ENCODE measurements around the gene EIF4G3. TPM values are rescaled to one million over a fixed set of nuclear protein-coding genes. Genes with fewer than 3 reads are reported as not detected.

The EIF4G3 gene
- total and polyA plus RNA-seq, 9 of the 15 experiments (the other 6 are each of a cell fraction or from before 2014, with no cell fraction given) = 6.7 to 40.5 (median 32.1) TPM

DNA sequence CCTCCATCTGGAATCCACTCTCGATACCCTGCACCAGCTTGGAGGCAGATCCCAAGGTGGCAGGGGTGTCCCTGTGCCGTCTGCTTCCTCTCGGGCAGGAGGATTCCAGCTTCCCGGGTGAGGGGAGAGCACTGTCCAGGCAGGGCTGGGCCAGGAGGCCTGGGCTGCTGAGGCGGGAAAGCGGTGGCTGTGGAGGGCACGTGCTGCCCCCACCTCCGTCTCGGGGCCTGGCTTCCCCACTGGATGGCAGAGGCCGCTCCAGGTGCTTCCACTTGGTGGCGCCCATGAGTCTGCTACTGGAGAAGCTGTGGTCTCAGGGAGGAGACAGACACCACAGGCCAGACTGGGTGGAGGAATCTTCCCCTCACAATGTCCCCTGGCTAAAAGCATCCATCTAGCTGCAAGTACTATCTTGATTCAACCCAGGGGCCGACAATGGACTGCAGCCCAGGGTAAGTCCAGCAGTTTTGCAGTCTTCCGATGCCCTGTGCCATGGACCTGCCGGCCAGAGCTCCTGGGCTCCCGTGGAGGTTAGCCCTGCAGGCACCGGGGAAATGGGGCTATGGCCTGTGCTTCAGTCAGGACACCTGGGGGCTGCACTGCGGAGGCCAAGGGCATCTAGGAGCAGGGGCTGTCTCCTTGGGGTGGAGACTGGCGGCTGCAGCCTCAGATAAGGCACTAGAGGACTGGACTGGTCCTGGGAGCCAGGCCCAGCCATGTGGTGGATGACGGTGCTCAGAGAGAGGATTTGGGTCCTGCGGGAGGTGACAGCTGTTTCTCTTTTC, 41.3 kb upstream of the EIF4G3 start (continued):
- TF ChIP-seq ZNF407 (IDR thresholded peaks at IDR 0.05; ENCODE audit: low read depth) (no peak), XRCC5 (IDR thresholded peaks at IDR 0.05; ENCODE audit: low read depth, low read length) (0 out of 2 replicates have a peak, but pooled peaks have one; percentile 35), TEAD4 (IDR thresholded peaks at IDR 0.05; ENCODE audit: low read length) (peak; percentile 47; the same call in 1 of the 2 replicates), TEAD4 (CRISPR knock-in tag; IDR thresholded peaks at IDR 0.05; ENCODE audit: borderline replicate concordance) (no peak), CBFA2T2 (conservative IDR thresholded peaks at IDR 0.05) (peak; percentile 77), NCOA1 (IDR thresholded peaks at IDR 0.05; ENCODE audit: low read depth) (no peak), BMI1 (IDR thresholded peaks at IDR 0.05; ENCODE audit: low read length) (no peak), HMG20B (CRISPR knock-in tag; IDR thresholded peaks at IDR 0.05) (no peak), PCBP2 (IDR thresholded peaks at IDR 0.05; ENCODE audit: low read depth, low read length, poor library complexity, severe bottlenecking) (no peak), STAT5A (IDR thresholded peaks at IDR 0.05; ENCODE audit: borderline replicate concordance, low read length) (no peak), STAG1 (CRISPR knock-in tag; IDR thresholded peaks at IDR 0.05; ENCODE audit: borderline replicate concordance) (peak; percentile 49; the same call in 1 of the 2 replicates), ZMIZ1 (IDR thresholded peaks at IDR 0.05; ENCODE audit: low read depth in 2 of 2, low read length in 2 of 2) (0 out of 4 replicates have a peak, but pooled peaks of 1 of the 2 experiments have one; percentile 6), HOXB6 (CRISPR knock-in tag; IDR thresholded peaks at IDR 0.05; ENCODE audit: borderline replicate concordance) (no peak), RB1 (IDR thresholded peaks at IDR 0.05; ENCODE audit: low read depth) (0 out of 2 replicates have a peak, but pooled peaks have one; percentile 31), RBM14 (IDR thresholded peaks at IDR 0.05; ENCODE audit: borderline replicate concordance, insufficient read depth, low read depth, low read length) (no peak)
- TF ChIP-seq, protein P1, sequence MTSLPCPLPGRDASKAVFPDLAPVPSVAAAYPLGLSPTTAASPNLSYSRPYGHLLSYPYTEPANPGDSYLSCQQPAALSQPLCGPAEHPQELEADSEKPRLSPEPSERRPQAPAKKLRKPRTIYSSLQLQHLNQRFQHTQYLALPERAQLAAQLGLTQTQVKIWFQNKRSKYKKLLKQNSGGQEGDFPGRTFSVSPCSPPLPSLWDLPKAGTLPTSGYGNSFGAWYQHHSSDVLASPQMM (CRISPR knock-in tag; IDR thresholded peaks at IDR 0.05) = no peak

Data from K562 (cell line).